HepG2 (cell line): ENCODE results near the gene SERTAD3. TPM values are rescaled to one million over a fixed set of nuclear protein-coding genes. Genes with fewer than 3 reads are reported as not detected.
A peak's percentile ranks its signal among the peaks of the same experiment; 100 is the strongest.

Source experiments
- AGO1 ChIP-seq: fragments of 200-400 bp; formaldehyde crosslinking; IDR thresholded peaks from 2 replicates; pipeline ENCODE4 v1.6.1; 2017; ENCODE audit warnings: mild to moderate bottlenecking, low read depth, low read length, moderate library complexity; ENCODE audit not compliant: poor library complexity, severe bottlenecking
- ELF3 ChIP-seq: IDR thresholded peaks from 2 replicates; pipeline ENCODE4 v1.6.1; 2016; ENCODE audit warnings: missing genetic modification reagents, missing compliant biosample characterization
- EZH2 ChIP-seq: conservative IDR thresholded peaks from 2 replicates; pipeline ENCODE4 v1.6.1; 2012; ENCODE audit warnings: mild to moderate bottlenecking, low read depth, low read length, moderate library complexity
- HNRNPH1 ChIP-seq: fragments of 200-400 bp; formaldehyde crosslinking; optimal IDR thresholded peaks from 2 replicates; pipeline ENCODE3; 2017; ENCODE audit warnings: mild to moderate bottlenecking, low read depth, low read length
- HOXA3 ChIP-seq: sonication (generic); formaldehyde crosslinking; IDR thresholded peaks from 2 replicates; pipeline ENCODE4 v1.5.0; 2020; ENCODE audit warnings: missing genetic modification reagents
- KDM5B ChIP-seq: sonication (generic); formaldehyde crosslinking; IDR thresholded peaks from 2 replicates; pipeline ENCODE4 v1.4.0; 2020; ENCODE audit warnings: missing genetic modification reagents, mild to moderate bottlenecking, borderline replicate concordance
- KLF16 ChIP-seq, 2 experiments: sonication (generic) in 1 of 2; formaldehyde crosslinking in 1 of 2; IDR thresholded peaks; 2 replicates each; pipeline versions ENCODE4 v1.6.1 to v1.8.0; 2016 to 2023; ENCODE audit warnings: missing genetic modification reagents in 2 of 2, missing compliant biosample characterization in 1 of 2
- NR2F6 ChIP-seq, 2 experiments: IDR thresholded peaks; 2 replicates each; pipeline ENCODE4 v1.6.1; 2016; ENCODE audit warnings: antibody characterized with exemption in 1 of 2, mild to moderate bottlenecking in 1 of 2
- RORA ChIP-seq: sonication (generic); formaldehyde crosslinking; IDR thresholded peaks from 2 replicates; pipeline ENCODE4 v1.5.0; 2020; ENCODE audit warnings: mild to moderate bottlenecking, missing genetic modification reagents, moderate library complexity
- SP2 ChIP-seq: sonication (generic); formaldehyde crosslinking; IDR thresholded peaks from 2 replicates; pipeline ENCODE4 v1.5.1; 2020; ENCODE audit warnings: mild to moderate bottlenecking, missing genetic modification reagents
- YY1 ChIP-seq: IDR thresholded peaks from 2 replicates; pipeline ENCODE4 v1.6.1; 2011; ENCODE audit warnings: low read length, low read depth, moderate library complexity, mild to moderate bottlenecking; ENCODE audit not compliant: insufficient read depth, insufficient replicate concordance
- ZBTB1 ChIP-seq: sonication (generic); formaldehyde crosslinking; IDR thresholded peaks from 2 replicates; pipeline ENCODE4 v1.4.0; 2020; ENCODE audit warnings: missing genetic modification reagents, borderline replicate concordance
- ZNF30 ChIP-seq: sonication (generic); formaldehyde crosslinking; IDR thresholded peaks from 2 replicates; pipeline ENCODE4 v1.5.0; 2020; ENCODE audit warnings: mild to moderate bottlenecking, missing genetic modification reagents
- ZNF496 ChIP-seq: sonication (generic); formaldehyde crosslinking; IDR thresholded peaks from 2 replicates; pipeline ENCODE4 v1.8.1; 2023; ENCODE audit warnings: mild to moderate bottlenecking, moderate library complexity, missing genetic modification reagents; ENCODE audit not compliant: insufficient replicate concordance
- ZNF546 ChIP-seq: sonication (generic); formaldehyde crosslinking; conservative IDR thresholded peaks from 2 replicates; pipeline ENCODE4 v1.8.1; 2023; ENCODE audit warnings: mild to moderate bottlenecking, missing genetic modification reagents
- ZNF589 ChIP-seq: sonication (generic); formaldehyde crosslinking; conservative IDR thresholded peaks from 2 replicates; pipeline ENCODE4 v1.8.0; 2022; ENCODE audit warnings: mild to moderate bottlenecking, moderate library complexity, missing genetic modification reagents
- ZNF768 ChIP-seq: sonication (generic); formaldehyde crosslinking; IDR thresholded peaks from 2 replicates; pipeline ENCODE4 v1.4.0; 2020; ENCODE audit warnings: missing genetic modification reagents
- ZSCAN12 ChIP-seq: sonication (generic); formaldehyde crosslinking; IDR thresholded peaks from 2 replicates; pipeline ENCODE4 v1.9.0; 2021; ENCODE audit warnings: mild to moderate bottlenecking, missing genetic modification reagents
- polyA plus RNA-seq, 8 experiments: library from polyadenylated mRNA; depleted of rRNA in 3 of 8; stranded (reverse) in 7 of 8; unstranded in 1 of 8; fragments of >200 nt; fragmentation: Illumina TruSeq in 4 of 8; extraction: Trizol in 4 of 8; gene quantifications; 2 replicates each; pipeline versions ENCODE4 v1.2.1 to v1.2.3, GENCODE V29; 2011 to 2016; ENCODE audit warnings: low read depth in 4 of 8, missing spikeins in 1 of 8, mixed read lengths in 1 of 8; ENCODE audit not compliant: insufficient read depth in 1 of 8
- total RNA-seq, 5 experiments: library from RNA; depleted of rRNA; stranded (reverse); fragments of >200 nt; fragmentation: Illumina TruSeq; extraction: Trizol; gene quantifications; 2 replicates each; pipeline ENCODE4 v1.2.3, GENCODE V29; 2016; ENCODE audit warnings: low read depth in 1 of 5
- TF ChIP-seq, protein P1 (sequence below): sonication (generic); formaldehyde crosslinking; IDR thresholded peaks from 2 replicates; pipeline ENCODE4 v1.9.0; 2021; ENCODE audit warnings: missing genetic modification reagents, borderline replicate concordance
- TF ChIP-seq, protein P2 (sequence below): sonication (generic); formaldehyde crosslinking; IDR thresholded peaks from 2 replicates; pipeline ENCODE4 v1.4.0; 2020; ENCODE audit warnings: missing genetic modification reagents, borderline replicate concordance

SERTAD3 gene
- total and polyA plus RNA-seq, 2 of the 13 experiments (the other 11 are each of a cell fraction or from before 2014, with no cell fraction given): 9.6 to 16.9 TPM

DNA sequence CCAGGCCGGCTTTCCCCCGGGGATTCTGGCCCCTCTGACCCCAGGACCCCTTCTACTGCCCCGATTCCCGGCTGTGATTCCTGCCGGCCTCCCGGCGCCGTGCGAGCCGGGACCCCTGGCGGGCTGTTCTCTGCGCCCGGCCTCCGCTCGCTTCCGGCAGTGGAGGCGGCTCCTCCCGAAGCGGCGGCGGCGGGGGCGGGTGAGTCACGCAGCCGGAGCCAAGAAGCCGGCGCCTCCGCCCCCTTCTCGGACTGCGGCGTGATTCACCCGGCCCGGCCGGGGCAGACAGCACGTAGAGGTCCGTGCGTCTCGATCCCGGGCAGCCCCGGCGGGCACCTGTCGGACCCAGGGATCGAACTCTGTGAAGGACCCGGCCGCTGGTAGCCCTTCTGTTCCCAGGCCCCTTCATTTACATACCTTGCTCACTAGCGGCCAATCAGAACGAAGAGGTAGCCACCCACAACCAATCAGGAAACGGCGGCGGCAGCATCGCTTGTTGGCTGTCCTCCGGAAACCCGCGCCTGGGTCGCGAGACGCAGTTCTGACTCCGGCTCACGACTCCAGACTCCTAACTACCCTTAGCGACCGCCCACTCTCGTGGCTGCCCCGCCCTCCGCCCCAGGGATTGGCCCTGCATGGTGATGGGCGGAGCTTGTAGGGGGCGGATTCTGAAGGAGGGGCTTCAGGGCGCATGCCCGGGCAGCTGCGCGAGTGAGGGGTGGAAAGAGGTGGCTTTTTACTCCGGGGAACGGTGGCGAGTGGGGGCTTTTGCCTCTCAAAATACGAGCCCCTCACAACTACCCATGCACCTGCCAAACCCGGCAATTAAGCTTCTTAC lies 18.5 kb downstream of the SERTAD3 start, which contains the start of gene SERTAD1 (continued):
- peak; percentile 62; the same call in 1 of the 2 replicates for TF ChIP-seq ELF3 (CRISPR knock-in tag)
- no peak for TF ChIP-seq ZNF546 (CRISPR knock-in tag)
- TF ChIP-seq ZBTB1 (CRISPR knock-in tag): no peak
- TF ChIP-seq EZH2: no peak
- peak; percentile 48 for TF ChIP-seq AGO1
- TF ChIP-seq YY1: peak; percentile 25
- TF ChIP-seq ZNF768 (CRISPR knock-in tag): no peak
- no peak for TF ChIP-seq ZNF496
- TF ChIP-seq KLF16 (CRISPR knock-in tag; IDR thresholded peaks at IDR 0.05): peak in 1 of 2 experiments; percentile 86; a peak in 1 of 4 replicates
- TF ChIP-seq SP2: peak; percentile 77
- TF ChIP-seq ZNF30 (CRISPR knock-in tag): no peak
- TF ChIP-seq, protein P1, sequence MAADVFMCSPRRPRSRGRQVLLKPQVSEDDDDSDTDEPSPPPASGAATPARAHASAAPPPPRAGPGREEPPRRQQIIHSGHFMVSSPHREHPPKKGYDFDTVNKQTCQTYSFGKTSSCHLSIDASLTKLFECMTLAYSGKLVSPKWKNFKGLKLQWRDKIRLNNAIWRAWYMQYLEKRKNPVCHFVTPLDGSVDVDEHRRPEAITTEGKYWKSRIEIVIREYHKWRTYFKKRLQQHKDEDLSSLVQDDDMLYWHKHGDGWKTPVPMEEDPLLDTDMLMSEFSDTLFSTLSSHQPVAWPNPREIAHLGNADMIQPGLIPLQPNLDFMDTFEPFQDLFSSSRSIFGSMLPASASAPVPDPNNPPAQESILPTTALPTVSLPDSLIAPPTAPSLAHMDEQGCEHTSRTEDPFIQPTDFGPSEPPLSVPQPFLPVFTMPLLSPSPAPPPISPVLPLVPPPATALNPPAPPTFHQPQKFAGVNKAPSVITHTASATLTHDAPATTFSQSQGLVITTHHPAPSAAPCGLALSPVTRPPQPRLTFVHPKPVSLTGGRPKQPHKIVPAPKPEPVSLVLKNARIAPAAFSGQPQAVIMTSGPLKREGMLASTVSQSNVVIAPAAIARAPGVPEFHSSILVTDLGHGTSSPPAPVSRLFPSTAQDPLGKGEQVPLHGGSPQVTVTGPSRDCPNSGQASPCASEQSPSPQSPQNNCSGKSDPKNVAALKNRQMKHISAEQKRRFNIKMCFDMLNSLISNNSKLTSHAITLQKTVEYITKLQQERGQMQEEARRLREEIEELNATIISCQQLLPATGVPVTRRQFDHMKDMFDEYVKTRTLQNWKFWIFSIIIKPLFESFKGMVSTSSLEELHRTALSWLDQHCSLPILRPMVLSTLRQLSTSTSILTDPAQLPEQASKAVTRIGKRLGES (CRISPR knock-in tag): no peak
- no peak for TF ChIP-seq RORA (CRISPR knock-in tag)
- TF ChIP-seq HOXA3 (CRISPR knock-in tag): peak; percentile 6
- no peak for TF ChIP-seq ZNF589 (CRISPR knock-in tag)
- TF ChIP-seq ZSCAN12 (CRISPR knock-in tag): no peak
- TF ChIP-seq NR2F6 (IDR thresholded peaks at IDR 0.05): no peak; the same call in 1 of the 2 replicates
- TF ChIP-seq NR2F6 (CRISPR knock-in tag; IDR thresholded peaks at IDR 0.05): no peak
- TF ChIP-seq KDM5B (CRISPR knock-in tag): peak; percentile 59
- TF ChIP-seq HNRNPH1: no peak
- TF ChIP-seq, protein P2, sequence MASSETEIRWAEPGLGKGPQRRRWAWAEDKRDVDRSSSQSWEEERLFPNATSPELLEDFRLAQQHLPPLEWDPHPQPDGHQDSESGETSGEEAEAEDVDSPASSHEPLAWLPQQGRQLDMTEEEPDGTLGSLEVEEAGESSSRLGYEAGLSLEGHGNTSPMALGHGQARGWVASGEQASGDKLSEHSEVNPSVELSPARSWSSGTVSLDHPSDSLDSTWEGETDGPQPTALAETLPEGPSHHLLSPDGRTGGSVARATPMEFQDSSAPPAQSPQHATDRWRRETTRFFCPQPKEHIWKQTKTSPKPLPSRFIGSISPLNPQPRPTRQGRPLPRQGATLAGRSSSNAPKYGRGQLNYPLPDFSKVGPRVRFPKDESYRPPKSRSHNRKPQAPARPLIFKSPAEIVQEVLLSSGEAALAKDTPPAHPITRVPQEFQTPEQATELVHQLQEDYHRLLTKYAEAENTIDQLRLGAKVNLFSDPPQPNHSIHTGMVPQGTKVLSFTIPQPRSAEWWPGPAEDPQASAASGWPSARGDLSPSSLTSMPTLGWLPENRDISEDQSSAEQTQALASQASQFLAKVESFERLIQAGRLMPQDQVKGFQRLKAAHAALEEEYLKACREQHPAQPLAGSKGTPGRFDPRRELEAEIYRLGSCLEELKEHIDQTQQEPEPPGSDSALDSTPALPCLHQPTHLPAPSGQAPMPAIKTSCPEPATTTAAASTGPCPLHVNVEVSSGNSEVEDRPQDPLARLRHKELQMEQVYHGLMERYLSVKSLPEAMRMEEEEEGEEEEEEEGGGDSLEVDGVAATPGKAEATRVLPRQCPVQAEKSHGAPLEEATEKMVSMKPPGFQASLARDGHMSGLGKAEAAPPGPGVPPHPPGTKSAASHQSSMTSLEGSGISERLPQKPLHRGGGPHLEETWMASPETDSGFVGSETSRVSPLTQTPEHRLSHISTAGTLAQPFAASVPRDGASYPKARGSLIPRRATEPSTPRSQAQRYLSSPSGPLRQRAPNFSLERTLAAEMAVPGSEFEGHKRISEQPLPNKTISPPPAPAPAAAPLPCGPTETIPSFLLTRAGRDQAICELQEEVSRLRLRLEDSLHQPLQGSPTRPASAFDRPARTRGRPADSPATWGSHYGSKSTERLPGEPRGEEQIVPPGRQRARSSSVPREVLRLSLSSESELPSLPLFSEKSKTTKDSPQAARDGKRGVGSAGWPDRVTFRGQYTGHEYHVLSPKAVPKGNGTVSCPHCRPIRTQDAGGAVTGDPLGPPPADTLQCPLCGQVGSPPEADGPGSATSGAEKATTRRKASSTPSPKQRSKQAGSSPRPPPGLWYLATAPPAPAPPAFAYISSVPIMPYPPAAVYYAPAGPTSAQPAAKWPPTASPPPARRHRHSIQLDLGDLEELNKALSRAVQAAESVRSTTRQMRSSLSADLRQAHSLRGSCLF (CRISPR knock-in tag): no peak
